HK-2 (cell line): Measurements from ENCODE around the gene TSSC4.

Source experiments
- DNase-seq: peaks from one replicate; pipeline ENCODE4 v3.0.0-alpha.2; 2018; ENCODE audit not compliant: unreplicated experiment

The TSSC4 gene

GRCh38 chr11:2386591-2386990 lies 14.0 kb upstream of the TSSC4 start:
- no peak for DNase-seq

- DNase-seq = no peak
These were observed 13.1 kb upstream of the TSSC4 start for GRCh38 chr11:2387266-2387987.

GRCh38 chr11:2388431-2389376 lies 11.8 kb upstream of the TSSC4 start:
- no peak for DNase-seq

GRCh38 chr11:2389377-2390026 lies 11.0 kb upstream of the TSSC4 start:
- DNase-seq = no peak

- no peak for DNase-seq
These were observed 10.3 kb upstream of the TSSC4 start for GRCh38 chr11:2390091-2390724.

- DNase-seq = peak; percentile 61
These were observed 9.8 kb upstream of the TSSC4 start for GRCh38 chr11:2390725-2391151.

- DNase-seq = no peak
These were observed 9.2 kb upstream of the TSSC4 start for GRCh38 chr11:2391181-2391975.

- no peak for DNase-seq
These were observed 8.2 kb upstream of the TSSC4 start for GRCh38 chr11:2392241-2392959.

- DNase-seq = no peak
These were observed 7.3 kb upstream of the TSSC4 start for GRCh38 chr11:2393111-2393868.

- no peak for DNase-seq
These were observed 6.4 kb upstream of the TSSC4 start for GRCh38 chr11:2393941-2394817.

- no peak for DNase-seq
These were observed 5.8 kb upstream of the TSSC4 start for GRCh38 chr11:2394818-2395105.

GRCh38 chr11:2395211-2395730 lies 5.3 kb upstream of the TSSC4 start:
- no peak for DNase-seq

- DNase-seq = no peak
These were observed 4.7 kb upstream of the TSSC4 start for GRCh38 chr11:2395856-2396255.

GRCh38 chr11:2396471-2396870 lies 4.1 kb upstream of the TSSC4 start:
- DNase-seq = no peak

- no peak for DNase-seq
These were observed 3.5 kb upstream of the TSSC4 start for GRCh38 chr11:2397005-2397404.

- no peak for DNase-seq
These were observed 1.7 kb upstream of the TSSC4 start for GRCh38 chr11:2398664-2399355.

GRCh38 chr11:2399488-2400068 lies 972 bp upstream of the TSSC4 start:
- DNase-seq = no peak
